Glutamatergic neuron (in vitro differentiated cells): ENCODE results near the gene KRT32. TPM values are rescaled to one million over a fixed set of nuclear protein-coding genes. Genes with fewer than 3 reads are reported as not detected.

Experiments used
- DNase-seq: peaks from one replicate; pipeline ENCODE4 v3.0.0; 2022
- H3K27ac Mint-ChIP-seq: one replicate; pipeline ENCODE4 v1.8.0; 2020; ENCODE audit warnings: mild to moderate bottlenecking, mixed read lengths, inconsistent platforms; ENCODE audit not compliant: unreplicated experiment
- H3K27me3 Mint-ChIP-seq: one replicate; pipeline ENCODE4 v1.8.0; 2020; ENCODE audit warnings: mild to moderate bottlenecking, moderate library complexity, mixed read lengths, inconsistent platforms; ENCODE audit not compliant: unreplicated experiment
- H3K36me3 Mint-ChIP-seq: one replicate; pipeline ENCODE4 v1.8.0; 2020; ENCODE audit warnings: mild to moderate bottlenecking, mixed read lengths, inconsistent platforms; ENCODE audit not compliant: unreplicated experiment
- H3K4me1 Mint-ChIP-seq: one replicate; pipeline ENCODE4 v1.8.0; 2020; ENCODE audit warnings: mild to moderate bottlenecking, low read depth, mixed read lengths, inconsistent platforms; ENCODE audit not compliant: unreplicated experiment
- H3K4me3 Mint-ChIP-seq: one replicate; pipeline ENCODE4 v1.8.0; 2020; ENCODE audit warnings: mild to moderate bottlenecking, mixed read lengths, inconsistent platforms; ENCODE audit not compliant: unreplicated experiment
- H3K9me3 Mint-ChIP-seq: one replicate; pipeline ENCODE4 v1.8.0; 2020; ENCODE audit warnings: mild to moderate bottlenecking, moderate library complexity, mixed read lengths, inconsistent platforms; ENCODE audit not compliant: unreplicated experiment
- CTCF ChIP-seq: fragments of 200-600 bp; sonication (generic); IDR thresholded peaks from one replicate; pipeline ENCODE4 v1.5.0; 2021; ENCODE audit not compliant: partially characterized antibody, unreplicated experiment
- total RNA-seq: library from RNA; stranded (reverse); fragmentation: NEBNext Ultra II Directional; extraction: Animal tissue kit (Norgen Biotek cat#: 25700); gene quantifications from one replicate; pipeline ENCODE4 v1.2.1, GENCODE V29; 2021; ENCODE audit not compliant: unreplicated experiment

The KRT32 gene
- total RNA-seq, 1 donor from 2014 or later, result not detected

- DNase-seq, result no peak
- no peaks in the 10 kb centered on the region for H3K9me3 Mint-ChIP-seq
- H3K4me1 Mint-ChIP-seq, result no peaks in the 10 kb centered on the region
- no peak overlapping the region for H3K4me3 Mint-ChIP-seq
- H3K27me3 Mint-ChIP-seq, result peaks cover 3% of the 10 kb centered on the region
- H3K36me3 Mint-ChIP-seq, result no peaks in the 10 kb centered on the region
- H3K27ac Mint-ChIP-seq, result no peak overlapping the region
- TF ChIP-seq CTCF, result no peak
Measured at GRCh38 chr17:41449008-41449407, 18.2 kb downstream of the KRT32 start.

- Mint-ChIP-seq H3K9me3 (no peaks in the 10 kb centered on the region), H3K36me3 (no peaks in the 10 kb centered on the region), H3K27ac (no peak overlapping the region), H3K27me3 (peaks cover under 1% of the 10 kb centered on the region), H3K4me1 (no peaks in the 10 kb centered on the region), H3K4me3 (no peak overlapping the region)
- no peak for TF ChIP-seq CTCF
- no peak for DNase-seq
Measured at GRCh38 chr17:41448506-41448905, 18.7 kb downstream of the KRT32 start.

- H3K36me3 Mint-ChIP-seq, result no peaks in the 10 kb centered on the region
- TF ChIP-seq CTCF, result no peak
- no peak for DNase-seq
- H3K9me3 Mint-ChIP-seq, result no peaks in the 10 kb centered on the region
- H3K4me1 Mint-ChIP-seq, result no peaks in the 10 kb centered on the region
- H3K27ac Mint-ChIP-seq, result no peak overlapping the region
- H3K27me3 Mint-ChIP-seq, result no peaks in the 10 kb centered on the region
- no peak overlapping the region for H3K4me3 Mint-ChIP-seq
Measured at GRCh38 chr17:41446806-41447205, 20.4 kb downstream of the KRT32 start.

- no peak for DNase-seq
- H3K27ac Mint-ChIP-seq, result no peak overlapping the region
Measured at GRCh38 chr17:41444640-41445039, 22.5 kb downstream of the KRT32 start.

GRCh38 chr17:41444186-41444585, 23.0 kb downstream of the KRT32 start:
- H3K27ac Mint-ChIP-seq, result no peak overlapping the region
- no peaks in the 10 kb centered on the region for H3K9me3 Mint-ChIP-seq
- H3K4me3 Mint-ChIP-seq, result no peak overlapping the region
- no peaks in the 10 kb centered on the region for H3K27me3 Mint-ChIP-seq
- TF ChIP-seq CTCF, result no peak
- H3K4me1 Mint-ChIP-seq, result no peaks in the 10 kb centered on the region
- DNase-seq, result no peak
- no peaks in the 10 kb centered on the region for H3K36me3 Mint-ChIP-seq

More at GRCh38 chr17:41444640-41445039, 22.5 kb downstream of the KRT32 start:
- H3K9me3 Mint-ChIP-seq, result no peaks in the 10 kb centered on the region
- no peaks in the 10 kb centered on the region for H3K4me1 Mint-ChIP-seq
- H3K4me3 Mint-ChIP-seq, result no peak overlapping the region
- no peaks in the 10 kb centered on the region for H3K36me3 Mint-ChIP-seq
- H3K27me3 Mint-ChIP-seq, result no peaks in the 10 kb centered on the region
- no peak for TF ChIP-seq CTCF
